Osteocyte (in vitro differentiated cells): Measurements from ENCODE around the gene ODAD4. TPM values are rescaled to one million over a fixed set of nuclear protein-coding genes. Genes with fewer than 3 reads are reported as not detected.

Experiments used
- DNase-seq: peaks from one replicate; pipeline ENCODE4 v3.0.0; 2021; ENCODE audit warnings: mixed read lengths; ENCODE audit not compliant: unreplicated experiment; ENCODE audit errors: extremely low spot score
- H3K27ac Mint-ChIP-seq: one replicate; pipeline ENCODE4 v1.8.0; 2021; ENCODE audit warnings: mild to moderate bottlenecking, mixed read lengths; ENCODE audit not compliant: unreplicated experiment
- H3K27me3 Mint-ChIP-seq: one replicate; pipeline ENCODE4 v1.8.0; 2021; ENCODE audit warnings: mixed read lengths; ENCODE audit not compliant: unreplicated experiment
- H3K36me3 Mint-ChIP-seq: one replicate; pipeline ENCODE4 v1.8.0; 2021; ENCODE audit warnings: mixed read lengths; ENCODE audit not compliant: unreplicated experiment
- H3K4me1 Mint-ChIP-seq: one replicate; pipeline ENCODE4 v1.8.0; 2021; ENCODE audit warnings: mixed read lengths; ENCODE audit not compliant: unreplicated experiment
- H3K4me3 Mint-ChIP-seq: one replicate; pipeline ENCODE4 v1.8.0; 2021; ENCODE audit warnings: mild to moderate bottlenecking, moderate library complexity, mixed read lengths; ENCODE audit not compliant: unreplicated experiment
- H3K9me3 Mint-ChIP-seq: one replicate; pipeline ENCODE4 v1.8.0; 2021; ENCODE audit warnings: mixed read lengths; ENCODE audit not compliant: unreplicated experiment
- CTCF ChIP-seq: fragments of 200-600 bp; sonication (generic); IDR thresholded peaks from 2 replicates; pipeline ENCODE4 v1.5.0; 2021; ENCODE audit warnings: antibody characterized with exemption, mild to moderate bottlenecking, moderate library complexity
- total RNA-seq: library from RNA; stranded (reverse); gene quantifications from 2 replicates; pipeline ENCODE4 v1.2.1, GENCODE V29; 2021

The ODAD4 gene
- total RNA-seq, 1 donor from 2014 or later = 2.5 TPM

DNA sequence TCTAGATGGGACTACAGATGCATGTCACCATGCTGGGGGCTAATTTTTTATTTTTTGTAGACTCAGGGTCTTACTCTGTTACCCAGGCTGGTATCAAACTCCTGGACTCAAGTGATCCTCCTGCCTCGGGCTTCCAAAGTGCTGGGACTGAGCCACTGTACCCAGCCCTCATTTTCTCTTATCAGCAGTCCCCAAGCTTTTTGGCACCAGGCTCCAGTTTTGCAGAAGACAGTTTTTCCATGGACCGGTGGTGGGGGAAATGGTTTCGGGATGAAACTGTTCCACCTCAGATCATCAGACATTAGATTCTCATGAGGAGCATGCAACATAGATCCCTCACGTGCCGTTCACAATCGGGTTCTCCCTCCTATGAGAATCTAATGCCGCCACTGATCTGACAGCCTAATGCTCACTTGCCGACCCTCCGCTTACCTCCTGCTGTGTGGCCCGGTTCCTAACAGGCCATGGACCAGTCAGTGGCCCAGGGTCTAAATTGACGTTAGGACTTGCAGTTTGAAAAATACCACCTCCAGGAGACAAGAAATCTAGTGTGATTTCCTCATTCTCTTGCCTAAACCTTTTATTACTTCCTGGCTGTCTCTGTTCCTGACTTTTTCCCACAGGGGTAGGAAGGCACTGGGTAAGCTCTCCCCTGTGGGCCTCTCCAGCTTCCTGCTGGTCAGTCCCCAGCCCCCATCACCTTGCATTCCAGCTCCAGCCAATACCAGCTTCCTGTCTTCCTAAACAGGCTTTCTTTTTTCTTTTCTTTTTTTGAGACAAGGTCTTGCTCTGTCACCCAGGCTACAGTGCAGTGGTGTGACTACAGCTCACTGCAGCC, 26.8 kb downstream of the ODAD4 start:
- H3K27ac Mint-ChIP-seq = no peak overlapping the region
- no peaks in the 10 kb centered on the region for H3K27me3 Mint-ChIP-seq
- no peaks in the 10 kb centered on the region for H3K9me3 Mint-ChIP-seq
- no peak for DNase-seq
- no peak for TF ChIP-seq CTCF
- H3K36me3 Mint-ChIP-seq = no peaks in the 10 kb centered on the region
- no peak overlapping the region for H3K4me3 Mint-ChIP-seq
- H3K4me1 Mint-ChIP-seq = peaks cover 23% of the 10 kb centered on the region

- Mint-ChIP-seq H3K4me3 (no peak overlapping the region), H3K27me3 (no peaks in the 10 kb centered on the region), H3K4me1 (peaks cover 25% of the 10 kb centered on the region), H3K27ac (no peak overlapping the region), H3K9me3 (no peaks in the 10 kb centered on the region), H3K36me3 (no peaks in the 10 kb centered on the region)
- TF ChIP-seq CTCF = no peak
- no peak for DNase-seq
Observed at GRCh38 chr17:41957869-41958439, 27.5 kb downstream of the ODAD4 start.

DNA sequence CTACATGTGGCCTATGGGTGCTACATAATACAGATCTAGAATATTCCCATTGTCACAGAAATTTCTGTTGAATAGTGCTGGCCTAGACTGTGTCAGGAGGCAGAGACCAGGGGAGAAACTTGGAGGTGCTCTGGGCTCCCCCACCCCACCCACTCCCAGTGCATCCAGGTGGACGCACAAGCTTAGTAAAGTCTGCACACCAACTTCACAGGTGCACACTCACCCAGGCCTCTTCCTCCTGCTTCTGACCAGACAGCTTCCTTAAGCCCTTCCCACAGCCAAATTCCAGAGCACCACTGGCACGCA, 28.6 kb downstream of the ODAD4 start:
- no peak for TF ChIP-seq CTCF
- no peaks in the 10 kb centered on the region for H3K9me3 Mint-ChIP-seq
- no peak for DNase-seq
- no peak overlapping the region for H3K4me3 Mint-ChIP-seq
- no peaks in the 10 kb centered on the region for H3K27me3 Mint-ChIP-seq
- H3K36me3 Mint-ChIP-seq = no peaks in the 10 kb centered on the region
- H3K4me1 Mint-ChIP-seq = peaks cover 27% of the 10 kb centered on the region
- H3K27ac Mint-ChIP-seq = peak overlapping the region; percentile 65

GRCh38 chr17:41959336-41960095, 29.1 kb downstream of the ODAD4 start:
- Mint-ChIP-seq H3K27me3 (no peaks in the 10 kb centered on the region), H3K27ac (peak overlapping the region; percentile 65), H3K4me3 (no peak overlapping the region), H3K36me3 (no peaks in the 10 kb centered on the region), H3K9me3 (no peaks in the 10 kb centered on the region), H3K4me1 (peaks cover 27% of the 10 kb centered on the region)
- no peak for DNase-seq
- peak; percentile 61 for TF ChIP-seq CTCF

DNA sequence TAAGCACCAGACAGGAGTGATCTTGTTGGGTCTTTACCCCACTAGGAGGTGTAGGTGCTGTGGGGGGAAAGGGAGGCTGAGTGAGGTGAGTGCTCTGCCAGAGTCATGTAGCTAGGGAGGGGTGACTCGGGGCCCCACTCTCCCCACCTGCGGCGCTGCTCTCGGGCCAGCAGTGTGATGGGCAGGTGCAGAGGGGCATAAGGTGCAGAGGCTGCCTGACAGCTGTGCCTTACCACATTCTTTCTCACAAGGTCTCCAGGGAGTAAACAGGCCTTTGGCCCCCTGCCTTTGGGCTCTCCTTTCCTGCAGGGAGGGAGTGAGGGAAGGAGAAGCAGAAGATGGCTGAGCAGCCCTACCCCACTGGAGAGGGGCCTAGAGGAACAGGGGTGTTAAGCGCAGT, 31.7 kb downstream of the ODAD4 start:
- no peak overlapping the region for H3K27ac Mint-ChIP-seq

More for the DNA sequence above, 31.7 kb downstream of the ODAD4 start:
- H3K4me3 Mint-ChIP-seq = no peak overlapping the region
- no peak for DNase-seq
- TF ChIP-seq CTCF = no peak
- no peaks in the 10 kb centered on the region for H3K27me3 Mint-ChIP-seq
- peaks cover 36% of the 10 kb centered on the region for H3K4me1 Mint-ChIP-seq
- H3K36me3 Mint-ChIP-seq = no peaks in the 10 kb centered on the region
- no peaks in the 10 kb centered on the region for H3K9me3 Mint-ChIP-seq
